GM21447 (cell line): ENCODE data around the gene LCN1.

Source experiments
- ATAC-seq: cut with Tn5 transposase; IDR thresholded peaks from one replicate; pipeline ENCODE4 v1.9.1; 2021; ENCODE audit not compliant: unreplicated experiment

Gene LCN1

DNA sequence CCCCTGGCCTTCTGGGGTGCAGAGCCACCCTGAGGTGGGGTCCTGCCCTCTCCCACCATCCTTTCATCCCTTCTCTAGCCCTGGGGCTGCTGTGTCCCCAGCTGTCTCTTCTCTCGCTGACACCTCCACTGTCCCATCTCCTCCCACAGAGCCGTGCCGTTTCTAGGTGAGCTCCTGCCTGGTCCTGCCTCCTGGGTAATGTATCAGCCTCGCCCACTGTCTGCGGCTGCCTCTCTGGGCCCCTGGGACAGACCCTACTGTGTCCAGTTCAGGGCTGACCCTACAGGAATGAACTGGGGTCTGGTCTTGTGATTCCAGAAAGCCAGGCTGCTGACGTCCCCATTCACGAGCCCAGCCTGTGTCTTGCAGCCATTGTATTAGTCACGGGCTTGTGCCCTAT lies 44.4 kb downstream of the LCN1 start:
- no peak for ATAC-seq

DNA sequence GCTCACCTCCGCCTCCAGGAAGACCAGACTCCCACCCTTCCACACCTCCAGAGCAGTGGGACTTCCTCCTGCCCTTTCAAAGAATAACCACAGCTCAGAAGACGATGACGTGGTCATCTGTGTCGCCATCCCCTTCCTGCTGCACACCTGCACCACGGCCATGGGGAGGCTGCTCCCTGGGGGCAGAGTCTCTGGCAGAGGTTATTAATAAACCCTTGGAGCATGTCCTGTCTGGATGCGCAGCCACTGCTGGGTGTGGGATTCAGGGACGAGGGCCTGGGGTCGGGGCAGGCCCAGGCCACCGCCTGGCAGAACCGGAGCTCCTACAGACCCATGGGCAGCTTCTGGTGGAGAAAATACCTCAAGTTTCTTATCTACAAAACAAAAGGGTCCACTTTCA lies 45.3 kb downstream of the LCN1 start:
- no peak for ATAC-seq

DNA sequence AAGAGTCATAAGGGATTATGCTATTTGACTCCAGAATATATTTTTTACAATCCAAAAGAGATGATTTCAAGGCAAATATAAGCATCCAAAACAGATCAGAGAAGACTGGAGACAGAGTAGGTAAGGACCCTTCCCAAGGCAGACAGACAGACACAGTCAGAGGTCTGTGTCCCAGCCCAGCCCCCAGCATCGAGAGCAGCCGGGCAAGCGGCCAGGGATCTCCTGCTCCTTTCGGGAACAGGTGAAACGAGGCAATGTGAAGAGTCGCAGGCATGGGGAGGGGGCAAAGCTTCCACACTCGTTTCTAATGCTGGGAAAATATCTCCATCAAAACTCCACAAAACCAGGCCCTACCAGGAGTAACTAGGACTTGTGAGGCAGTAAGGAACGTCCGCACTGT lies 46.1 kb downstream of the LCN1 start:
- ATAC-seq, result no peak

DNA sequence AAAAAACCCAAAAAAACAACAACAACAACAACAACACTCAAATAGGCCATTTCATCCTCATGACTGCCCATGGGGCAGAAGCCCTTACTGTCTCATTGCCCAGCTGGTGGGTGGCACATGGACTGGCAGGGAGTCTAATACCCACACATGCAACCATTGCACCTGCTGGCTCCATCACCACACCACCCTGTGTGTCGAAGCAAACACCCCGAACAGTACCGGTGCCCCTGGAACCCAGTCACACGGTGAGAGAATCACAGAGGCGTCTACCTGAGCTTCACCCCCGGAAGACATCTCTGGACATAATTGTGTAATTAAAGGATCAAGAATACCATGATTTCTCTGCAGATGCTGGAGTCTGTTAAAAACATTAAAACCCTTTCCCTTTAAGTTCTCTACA lies 46.8 kb downstream of the LCN1 start:
- no peak for ATAC-seq

DNA sequence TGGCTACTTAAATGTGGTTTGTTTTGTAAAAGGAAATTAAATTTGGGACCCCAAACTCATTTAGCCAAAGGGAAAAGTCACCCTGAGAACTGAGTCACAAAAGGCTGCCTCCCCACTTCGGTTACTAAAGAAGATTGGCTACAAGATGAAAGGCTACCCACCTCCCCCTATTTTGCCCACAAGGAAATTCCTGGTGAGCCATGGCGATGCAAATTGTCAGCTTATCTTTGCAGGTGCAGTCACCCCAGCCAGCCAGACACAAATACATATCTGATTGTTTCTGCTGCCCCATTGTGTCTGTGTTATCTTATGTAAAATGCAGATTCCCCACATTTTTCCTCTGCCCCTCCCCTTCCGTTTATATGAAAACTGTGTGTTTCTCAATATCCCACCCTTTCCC lies 49.2 kb downstream of the LCN1 start:
- no peak for ATAC-seq

DNA sequence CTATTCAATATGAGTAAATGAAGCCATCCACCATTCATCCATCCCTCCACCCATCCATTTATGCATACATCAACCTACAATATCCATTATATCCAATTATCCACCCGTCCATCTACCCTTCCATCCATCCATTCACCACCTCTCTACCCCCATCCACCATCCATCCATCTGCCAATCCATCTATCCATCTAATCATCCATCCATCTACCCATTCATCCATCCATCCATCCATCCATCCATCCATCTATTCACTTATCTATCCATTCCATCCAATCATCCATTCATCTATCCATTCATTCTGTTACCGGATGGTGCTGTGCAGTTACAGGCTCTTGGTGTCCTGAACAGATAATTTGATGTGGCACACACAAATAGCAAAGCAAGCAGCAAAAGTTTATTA lies 51.0 kb downstream of the LCN1 start:
- no peak for ATAC-seq

DNA sequence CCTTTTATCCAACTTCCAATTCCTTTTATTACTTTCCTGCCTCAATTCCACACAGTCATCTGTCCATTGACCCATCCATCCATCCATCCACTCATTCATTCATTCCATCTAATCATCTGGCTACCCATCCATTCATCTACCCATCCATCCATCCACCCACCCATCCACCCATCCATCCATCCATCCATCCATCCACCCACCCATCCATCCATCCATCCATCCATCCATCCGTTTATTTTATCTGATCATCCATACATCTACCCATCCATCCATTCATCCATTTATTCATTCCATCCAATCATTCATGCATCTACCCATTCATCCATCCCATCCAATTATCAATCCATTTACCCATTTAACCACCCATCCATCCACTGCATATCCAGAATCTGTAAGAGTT lies 51.9 kb downstream of the LCN1 start:
- ATAC-seq, result no peak

DNA sequence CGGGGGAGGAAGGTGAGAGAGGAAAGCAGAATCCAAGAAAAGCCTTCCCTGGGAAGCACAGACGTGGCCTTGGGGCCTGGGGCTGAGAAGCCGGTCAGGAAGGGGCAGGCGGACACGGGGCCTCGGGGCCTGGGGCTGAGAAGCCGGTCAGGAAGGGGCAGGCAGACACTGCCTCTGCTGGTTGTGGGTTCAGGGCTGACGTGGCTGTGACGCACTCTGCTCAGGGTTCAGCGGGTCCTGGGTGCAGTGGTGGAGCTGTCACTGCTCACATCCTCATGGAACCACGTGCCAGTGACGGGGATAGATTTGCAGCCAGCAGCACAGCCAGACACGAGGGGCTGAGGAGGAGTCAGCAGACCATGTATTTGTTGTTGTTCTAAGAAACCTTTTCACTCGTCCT lies 53.1 kb downstream of the LCN1 start:
- no peak for ATAC-seq

DNA sequence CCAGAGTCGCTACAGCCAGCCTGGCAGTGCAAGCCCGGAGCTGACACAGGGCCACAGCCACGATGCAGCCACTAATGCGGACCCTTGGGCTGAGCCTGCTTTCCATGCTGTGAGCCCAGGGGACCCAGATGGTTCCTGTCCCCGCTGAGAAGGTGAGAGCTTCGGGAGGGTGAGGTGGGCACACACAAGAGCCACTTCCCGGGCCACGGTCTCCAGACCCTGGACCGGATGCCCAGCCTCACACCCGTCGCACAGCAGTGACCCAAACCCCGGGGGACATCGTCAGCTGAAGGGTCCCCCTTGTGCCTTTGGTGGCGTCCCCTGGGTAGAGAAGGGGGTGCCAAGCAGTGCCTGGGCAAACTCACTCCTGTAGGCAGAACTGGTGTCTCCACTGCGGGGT lies 53.7 kb downstream of the LCN1 start:
- no peak for ATAC-seq
